ENCODE results near the gene LUC7L3.
A peak's percentile ranks its signal among the peaks of the same experiment; 100 is the strongest.
"Not testable (repeated sequence)": the region's sequence is repeated elsewhere in the genome, so short reads cannot be mapped to it uniquely, and the experiment has no call there.

The LUC7L3 gene

GRCh38 chr17:50790618-50791017, 71.2 kb downstream of the LUC7L3 start:
- no peak for DNase-seq

- no peak for DNase-seq
Measured at GRCh38 chr17:50792132-50792531, 72.7 kb downstream of the LUC7L3 start.

GRCh38 chr17:50793007-50793406, 73.6 kb downstream of the LUC7L3 start:
- no peak for DNase-seq

GRCh38 chr17:50794361-50794760, 75.0 kb downstream of the LUC7L3 start:
- no peak for DNase-seq

- DNase-seq, result peak; percentile 40
Measured at GRCh38 chr17:50797135-50797810, 77.9 kb downstream of the LUC7L3 start.

- DNase-seq, result no peak
Measured at GRCh38 chr17:50798424-50799288, 79.3 kb downstream of the LUC7L3 start.

GRCh38 chr17:50799582-50799981, 80.2 kb downstream of the LUC7L3 start:
- no peak for DNase-seq

GRCh38 chr17:50800196-50800700, 80.8 kb downstream of the LUC7L3 start:
- no peak for DNase-seq

GRCh38 chr17:50802609-50803571, 83.5 kb downstream of the LUC7L3 start:
- no peak for DNase-seq

GRCh38 chr17:50803676-50804075, 84.3 kb downstream of the LUC7L3 start:
- no peak for DNase-seq

- DNase-seq, result not testable (repeated sequence)
Measured at GRCh38 chr17:50804749-50805475, 85.5 kb downstream of the LUC7L3 start.

- no peak for DNase-seq
Measured at GRCh38 chr17:50805486-50805885, 86.1 kb downstream of the LUC7L3 start.

Data from right hindlimb (tissue), 1 donor.